ENCODE measurements around the gene GTF2F1. TPM values are rescaled to one million over a fixed set of nuclear protein-coding genes. Genes with fewer than 3 reads are reported as not detected.

Gene GTF2F1
- total RNA-seq, 2 donors from 2014 or later, result 78.9 to 87.5 TPM

DNA sequence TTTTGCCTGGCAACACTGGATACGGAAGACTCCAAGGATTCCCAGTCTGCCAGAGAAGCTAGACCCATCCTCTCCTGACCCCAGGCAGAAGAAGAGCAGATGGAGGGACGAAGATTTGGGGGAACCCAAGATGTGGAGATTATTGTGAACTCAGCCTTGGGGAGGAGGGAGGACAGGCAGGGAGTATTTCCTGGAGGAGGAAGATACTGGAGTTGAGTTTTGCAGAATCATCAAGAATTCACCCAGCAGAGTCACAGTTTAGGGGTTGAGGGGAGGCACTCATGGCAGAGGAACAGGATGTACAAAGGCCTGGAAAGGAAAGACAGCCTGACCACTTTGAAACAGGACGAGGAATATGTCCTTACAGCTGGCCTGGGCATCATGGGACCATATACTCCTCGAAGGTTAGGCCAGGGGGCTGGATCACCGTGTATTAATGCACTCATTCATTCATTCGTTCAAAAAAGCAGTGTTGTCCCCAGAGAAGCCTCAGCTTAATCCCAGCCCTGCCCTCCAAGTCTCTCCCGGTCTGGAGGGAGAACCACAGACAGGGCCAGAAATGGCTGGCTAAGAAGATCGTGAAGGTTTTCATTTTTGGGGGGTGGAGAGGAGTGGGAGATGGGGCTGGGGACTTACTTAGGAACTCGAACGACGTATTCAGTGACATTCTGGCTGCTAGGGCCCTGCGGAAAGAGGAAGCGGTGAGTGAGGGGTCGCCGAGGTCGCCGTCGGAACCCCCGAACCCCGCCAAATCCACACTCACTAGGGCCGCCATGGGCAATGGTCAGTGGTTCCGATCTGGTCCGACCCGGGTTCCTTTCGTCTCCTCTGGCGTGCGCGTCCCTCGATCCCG, 517 bp downstream of the GTF2F1 start:
- peak overlapping the region; percentile 99 for H3K27ac Mint-ChIP-seq
- no peaks in the 10 kb centered on the region for H3K27me3 Mint-ChIP-seq (ENCODE audit: low read depth)
- peaks cover 7 to 13% of the 10 kb centered on the region in 2 donors for H3K36me3 Mint-ChIP-seq (ENCODE audit: insufficient read depth in 2 of 2)
- H3K9me3 Mint-ChIP-seq, result no peaks in the 10 kb centered on the region
- peaks cover 28% of the 10 kb centered on the region for H3K4me1 Mint-ChIP-seq (ENCODE audit: low read depth)
- peak overlapping the region; percentile 90 to 96 for H3K4me3 Mint-ChIP-seq
- no peak for DNase-seq
- ATAC-seq (replicated peaks in 1 of 2), result no peak

- H3K27me3 Mint-ChIP-seq (ENCODE audit: low read depth), result no peaks in the 10 kb centered on the region
- no peak for DNase-seq
- ATAC-seq (replicated peaks in 1 of 2), result no peak
- H3K36me3 Mint-ChIP-seq (ENCODE audit: insufficient read depth in 2 of 2), result peaks cover 7 to 29% of the 10 kb centered on the region in 2 donors
- H3K4me1 Mint-ChIP-seq (ENCODE audit: low read depth), result peaks cover 16% of the 10 kb centered on the region
- no peaks in the 10 kb centered on the region for H3K9me3 Mint-ChIP-seq
- no peak overlapping the region for H3K4me3 Mint-ChIP-seq
- H3K27ac Mint-ChIP-seq, result no peak overlapping the region
Measured at GRCh38 chr19:6387372-6387771, 5.6 kb downstream of the GTF2F1 start.

DNA sequence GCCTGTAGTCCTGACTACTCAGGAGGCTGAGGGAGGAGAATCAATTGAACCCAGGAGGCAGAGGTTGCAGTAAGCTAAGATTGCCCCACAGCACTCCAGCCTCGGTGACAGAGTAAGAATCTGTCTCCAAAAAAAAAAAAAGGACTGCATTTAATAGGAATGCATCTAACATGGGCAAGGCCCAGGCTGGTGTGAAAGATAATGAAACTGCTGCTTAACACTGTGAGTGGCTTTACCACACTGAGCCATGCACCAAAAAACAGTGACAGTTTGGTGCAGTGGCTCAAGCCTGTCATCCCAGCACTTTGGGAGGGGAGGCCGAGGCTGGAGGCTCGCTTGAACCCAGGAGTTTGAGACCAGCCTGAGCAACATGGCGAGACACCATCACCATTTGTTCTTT, 8.6 kb downstream of the GTF2F1 start:
- ATAC-seq (replicated peaks in 1 of 2) (no peak), DNase-seq (no peak)
- Mint-ChIP-seq H3K4me1 (ENCODE audit: low read depth) (no peaks in the 10 kb centered on the region), H3K9me3 (no peaks in the 10 kb centered on the region), H3K27ac (no peak overlapping the region), H3K27me3 (ENCODE audit: low read depth) (no peaks in the 10 kb centered on the region), H3K36me3 (ENCODE audit: insufficient read depth in 2 of 2) (peaks cover 9 to 30% of the 10 kb centered on the region in 2 donors), H3K4me3 (no peak overlapping the region)

GRCh38 chr19:6383188-6383587, 9.8 kb downstream of the GTF2F1 start:
- DNase-seq, result no peak
- H3K9me3 Mint-ChIP-seq, result no peaks in the 10 kb centered on the region
- H3K27me3 Mint-ChIP-seq (ENCODE audit: low read depth), result no peaks in the 10 kb centered on the region
- H3K36me3 Mint-ChIP-seq (ENCODE audit: insufficient read depth in 2 of 2), result peaks cover 6 to 30% of the 10 kb centered on the region in 2 donors
- no peak for ATAC-seq (replicated peaks in 1 of 2)
- H3K4me1 Mint-ChIP-seq (ENCODE audit: low read depth), result no peaks in the 10 kb centered on the region
- H3K27ac Mint-ChIP-seq, result no peak overlapping the region
- H3K4me3 Mint-ChIP-seq, result no peak overlapping the region

- no peaks in the 10 kb centered on the region for H3K27me3 Mint-ChIP-seq (ENCODE audit: low read depth)
- H3K4me3 Mint-ChIP-seq, result no peak overlapping the region
- H3K27ac Mint-ChIP-seq, result no peak overlapping the region
- no peak for DNase-seq
- H3K4me1 Mint-ChIP-seq (ENCODE audit: low read depth), result no peaks in the 10 kb centered on the region
- H3K36me3 Mint-ChIP-seq (ENCODE audit: insufficient read depth in 2 of 2), result peaks cover 6 to 25% of the 10 kb centered on the region in 2 donors
- no peaks in the 10 kb centered on the region for H3K9me3 Mint-ChIP-seq
- no peak for ATAC-seq (replicated peaks in 1 of 2)
Measured at GRCh38 chr19:6381030-6381750, 11.8 kb downstream of the GTF2F1 start.

GRCh38 chr19:6379744-6380143, 13.2 kb downstream of the GTF2F1 start:
- Mint-ChIP-seq H3K4me1 (ENCODE audit: low read depth) (no peaks in the 10 kb centered on the region), H3K27ac (no peak overlapping the region), H3K27me3 (ENCODE audit: low read depth) (no peaks in the 10 kb centered on the region), H3K9me3 (no peaks in the 10 kb centered on the region), H3K4me3 (no peak overlapping the region), H3K36me3 (ENCODE audit: insufficient read depth in 2 of 2) (peaks cover 6 to 18% of the 10 kb centered on the region in 2 donors)
- ATAC-seq (replicated peaks in 1 of 2), result no peak
- DNase-seq, result no peak

GRCh38 chr19:6378486-6378885, 14.5 kb downstream of the GTF2F1 start:
- ATAC-seq (replicated peaks in 1 of 2), result no peak
- Mint-ChIP-seq H3K36me3 (ENCODE audit: insufficient read depth in 2 of 2) (peaks cover 6 to 16% of the 10 kb centered on the region in 2 donors), H3K4me1 (ENCODE audit: low read depth) (peaks cover 9% of the 10 kb centered on the region), H3K27me3 (ENCODE audit: low read depth) (no peaks in the 10 kb centered on the region), H3K4me3 (no peak overlapping the region), H3K27ac (no peak overlapping the region), H3K9me3 (no peaks in the 10 kb centered on the region)
- no peak for DNase-seq

GRCh38 chr19:6378041-6378440, 14.9 kb downstream of the GTF2F1 start:
- Mint-ChIP-seq H3K36me3 (ENCODE audit: insufficient read depth in 2 of 2) (peaks cover 6 to 13% of the 10 kb centered on the region in 2 donors), H3K4me3 (no peak overlapping the region), H3K4me1 (ENCODE audit: low read depth) (peaks cover 11% of the 10 kb centered on the region), H3K27me3 (ENCODE audit: low read depth) (no peaks in the 10 kb centered on the region), H3K9me3 (no peaks in the 10 kb centered on the region), H3K27ac (no peak overlapping the region)
- DNase-seq (no peak), ATAC-seq (replicated peaks in 1 of 2) (no peak)

DNA sequence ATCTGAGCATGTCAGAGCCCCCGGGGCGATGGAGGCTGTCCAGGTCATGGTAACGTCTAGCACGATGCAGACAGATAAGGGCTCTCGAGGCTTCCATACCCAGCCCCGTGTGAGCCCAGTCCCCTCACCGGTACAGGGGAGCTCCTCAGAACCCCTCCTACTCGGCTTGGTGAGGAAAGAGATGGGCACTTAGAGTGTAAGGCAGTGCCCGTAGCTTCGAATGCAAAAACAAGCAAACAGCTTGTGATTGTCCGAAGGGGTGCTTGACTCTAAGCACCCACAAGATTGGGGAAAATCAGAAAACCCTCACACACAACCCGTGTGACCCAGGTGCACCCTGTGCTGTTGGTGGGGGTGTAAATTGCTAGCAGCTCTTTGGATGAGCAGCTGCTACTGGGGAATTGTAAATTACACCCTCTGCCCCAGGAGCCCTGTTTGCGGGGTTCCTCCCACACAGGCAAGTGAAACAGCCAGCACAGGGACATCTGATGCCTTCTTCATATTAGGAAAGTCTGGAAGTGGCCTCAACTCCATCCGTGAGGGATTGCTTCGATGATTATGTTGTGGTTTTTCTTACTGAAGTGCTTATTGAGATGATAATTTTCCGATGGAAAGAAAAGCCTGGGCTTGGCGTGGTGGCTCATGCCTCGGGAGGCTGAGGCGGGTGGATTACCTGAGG, 16.3 kb downstream of the GTF2F1 start:
- Mint-ChIP-seq H3K27me3 (ENCODE audit: low read depth) (no peaks in the 10 kb centered on the region), H3K4me1 (ENCODE audit: low read depth) (peaks cover 16% of the 10 kb centered on the region), H3K4me3 (no peak overlapping the region), H3K27ac (no peak overlapping the region), H3K36me3 (ENCODE audit: insufficient read depth in 2 of 2) (peaks cover 6 to 10% of the 10 kb centered on the region in 2 donors), H3K9me3 (no peaks in the 10 kb centered on the region)
- DNase-seq (no peak), ATAC-seq (replicated peaks in 1 of 2) (no peak)

DNA sequence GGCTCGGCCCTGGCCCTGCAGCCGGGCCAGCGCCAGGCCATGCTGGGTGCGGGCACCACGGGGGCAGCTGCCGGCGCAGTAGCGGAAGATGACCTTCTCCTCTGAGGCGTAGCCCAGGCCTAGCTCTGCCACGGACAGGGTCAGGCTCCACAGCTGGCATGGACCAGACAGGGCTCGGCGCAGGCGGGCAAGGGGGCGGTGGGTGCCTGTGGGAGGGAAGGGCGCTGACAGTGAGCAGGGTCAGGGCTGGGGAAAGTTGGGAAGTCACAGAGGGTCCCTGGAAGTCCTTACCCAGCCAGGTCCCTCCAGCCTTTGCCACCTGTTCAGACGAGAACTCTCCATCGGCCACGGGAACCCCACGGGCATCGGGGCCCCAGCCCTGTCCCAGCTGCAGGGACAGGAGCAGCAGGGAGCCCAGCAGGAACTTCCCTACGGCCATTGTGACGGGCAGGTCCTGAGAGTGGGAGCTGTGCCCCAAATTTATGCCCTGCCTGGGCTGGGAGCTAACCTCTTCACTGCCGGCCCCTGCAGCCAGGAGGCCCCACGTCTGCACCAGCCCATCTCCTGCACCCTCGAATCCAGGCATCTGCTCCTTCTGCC, 17.5 kb downstream of the GTF2F1 start, which contains the start of gene PSPN:
TSS of gene PSPN (minus strand) at position 523 of the 600 bp plus-strand sequence. CDS start at position 439, 84 bp downstream.
- Mint-ChIP-seq H3K4me3 (peak within 1 kb of the TSS in 1 of 2 donors; percentile 52), H3K36me3 (ENCODE audit: insufficient read depth in 2 of 2) (peaks cover 3 to 6% of the 10 kb centered on the region in 2 donors), H3K4me1 (ENCODE audit: low read depth) (peaks cover 16% of the 10 kb centered on the region), H3K9me3 (no peaks in the 10 kb centered on the region), H3K27me3 (ENCODE audit: low read depth) (no peaks in the 10 kb centered on the region), H3K27ac (no peak within 1 kb of the TSS)
- ATAC-seq (replicated peaks in 1 of 2) (no peak), DNase-seq (no peak)

DNA sequence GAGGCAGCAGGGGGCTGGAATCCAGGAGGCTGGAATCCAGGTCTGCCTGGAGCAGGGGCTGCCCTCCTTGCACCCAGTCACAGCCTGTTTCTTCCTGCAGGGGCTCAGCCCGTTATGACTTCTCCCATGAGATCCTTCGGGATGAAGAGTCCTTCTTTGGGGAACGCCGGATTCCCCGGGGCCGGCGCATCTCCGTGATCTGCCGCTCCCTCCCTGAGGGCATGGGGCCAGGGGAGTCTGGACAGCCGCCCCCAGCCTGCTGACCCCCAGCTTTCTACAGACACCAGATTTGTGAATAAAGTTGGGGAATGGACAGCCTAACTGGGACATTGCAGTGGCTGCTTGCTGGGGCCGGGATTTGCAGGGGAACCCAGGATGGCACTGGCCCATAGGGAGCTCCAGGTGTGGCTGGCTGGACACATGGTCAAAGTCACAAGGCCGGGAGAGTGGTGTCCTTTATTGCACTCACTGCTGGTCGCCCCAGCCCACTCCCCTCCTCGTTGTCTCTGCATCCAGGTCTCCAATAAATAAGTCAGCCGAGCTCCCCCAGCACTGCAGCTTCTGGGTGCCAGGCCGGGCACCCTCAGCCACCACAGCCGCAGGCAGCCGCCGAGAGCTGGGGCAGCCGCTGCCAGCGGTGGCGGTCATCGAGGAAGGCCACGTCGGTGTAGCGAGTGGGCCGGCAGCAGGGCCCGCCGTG, 18.1 kb downstream of the GTF2F1 start:
- peaks cover 18% of the 10 kb centered on the region for H3K4me1 Mint-ChIP-seq (ENCODE audit: low read depth)
- no peaks in the 10 kb centered on the region for H3K9me3 Mint-ChIP-seq
- DNase-seq (no peak), ATAC-seq (replicated peaks in 1 of 2) (no peak)
- H3K27me3 Mint-ChIP-seq (ENCODE audit: low read depth), result no peaks in the 10 kb centered on the region
- peak overlapping the region in 1 of 2 donors; percentile 52 for H3K4me3 Mint-ChIP-seq
- no peak overlapping the region for H3K27ac Mint-ChIP-seq
- peaks cover 2 to 6% of the 10 kb centered on the region in 2 donors for H3K36me3 Mint-ChIP-seq (ENCODE audit: insufficient read depth in 2 of 2)

DNA sequence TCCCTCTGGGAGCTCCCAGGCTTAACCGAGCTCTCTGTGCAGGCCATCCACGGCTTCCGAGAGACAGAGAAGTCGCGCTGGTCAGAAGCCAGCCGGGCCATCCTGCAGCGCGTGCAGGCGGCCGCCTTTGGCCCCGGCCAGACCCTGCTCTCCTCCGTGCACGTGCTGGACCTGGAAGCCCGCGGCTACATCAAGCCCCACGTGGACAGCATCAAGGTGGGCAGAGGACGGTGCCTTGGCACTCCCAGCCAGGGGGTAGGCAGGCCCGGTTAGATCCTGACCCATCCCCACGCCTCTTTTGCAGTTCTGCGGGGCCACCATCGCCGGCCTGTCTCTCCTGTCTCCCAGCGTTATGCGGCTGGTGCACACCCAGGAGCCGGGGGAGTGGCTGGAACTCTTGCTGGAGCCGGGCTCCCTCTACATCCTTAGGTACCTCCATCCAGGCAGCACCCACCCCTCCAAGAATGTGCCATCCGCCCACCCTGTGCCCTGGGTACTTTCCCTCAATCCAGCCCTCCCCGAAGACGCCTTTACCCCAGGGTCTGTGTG, 18.7 kb downstream of the GTF2F1 start:
- ATAC-seq (replicated peaks in 1 of 2) (no peak), DNase-seq (no peak)
- Mint-ChIP-seq H3K4me1 (ENCODE audit: low read depth) (peaks cover 24% of the 10 kb centered on the region), H3K4me3 (peak overlapping the region; percentile 93 to 94), H3K36me3 (ENCODE audit: insufficient read depth in 2 of 2) (peaks cover 0 to 7% of the 10 kb centered on the region in 2 donors), H3K27me3 (ENCODE audit: low read depth) (no peaks in the 10 kb centered on the region), H3K27ac (no peak overlapping the region), H3K9me3 (no peaks in the 10 kb centered on the region)

Measured in activated T-cell treated with anti-CD3 and anti-CD28 coated beads, Interleukin-2, amount 50 U/mL, for 72 hours (primary cell).